Psoas muscle (tissue), 8 donors: Measurements from ENCODE around the gene UQCR11. TPM values are rescaled to one million over a fixed set of nuclear protein-coding genes. Genes with fewer than 3 reads are reported as not detected.
A peak's percentile ranks its signal among the peaks of the same experiment; 100 is the strongest.

Experiments used
- ATAC-seq, 4 donors: fragments of 200-7000 bp; cut with Tn5 transposase; one replicate each; pipeline ENCODE4 v1.9.1; 2020; ENCODE audit warnings: moderate library complexity in 3 of 4, mild to moderate bottlenecking in 2 of 4
- DNase-seq, 2 donors: peaks; one replicate each; pipeline ENCODE4 v3.0.0-alpha.2; 2020
- H3K27ac ChIP-seq: fragments of 200-600 bp; one replicate; pipeline ENCODE4 v1.8.0; 2022
- H3K27me3 ChIP-seq, 3 donors: fragments of 200-600 bp in 1 of 3; one replicate each; pipeline versions ENCODE4 v1.6.1 to v1.8.0; 2013 to 2022; ENCODE audit warnings: low read length in 2 of 3, mild to moderate bottlenecking in 2 of 3, moderate library complexity in 1 of 3; ENCODE audit not compliant: insufficient read depth in 3 of 3
- H3K36me3 ChIP-seq, 2 donors: fragments of 200-600 bp in 1 of 2; one replicate each; pipeline versions ENCODE4 v1.6.1 to v1.8.0; 2013 to 2022; ENCODE audit warnings: low read depth in 1 of 2, mild to moderate bottlenecking in 1 of 2, moderate library complexity in 1 of 2; ENCODE audit not compliant: insufficient read depth in 1 of 2
- H3K4me1 ChIP-seq: fragments of 200-600 bp; one replicate; pipeline ENCODE4 v1.8.0; 2022
- H3K4me3 ChIP-seq: fragments of 200-600 bp; one replicate; pipeline ENCODE4 v1.8.0; 2022; ENCODE audit warnings: mild to moderate bottlenecking
- H3K9me3 ChIP-seq: fragments of 200-600 bp; one replicate; pipeline ENCODE4 v1.8.0; 2022
- WGBS, 3 donors: extraction: QIAGEN DNeasy Blood & Tissue Kit; methylation state at CpG; one replicate each; pipeline versions ENCODE4 v1.1.6 to v1.1.7; 2013; 5-methylcytosine and 5-hydroxymethylcytosine counted together
- intact Hi-C, 2 donors: fragments of 100-400 bp; cut with DNase I; formaldehyde crosslinking; loops; one replicate each; pipeline versions ENCODE4 v1.11.0 to v1.14.2; 2022
- polyA plus RNA-seq, 3 donors: library from polyadenylated mRNA; stranded (reverse); fragments of 200-250 nt; gene quantifications; one replicate each; pipeline ENCODE4 v1.2.3, GENCODE V29; 2013
- total RNA-seq, 4 donors: library from RNA; stranded (reverse); fragmentation: NEBNext Ultra II Directional in 2 of 4; extraction: Animal tissue kit (Norgen Biotek cat#: 25700) in 2 of 4; gene quantifications; one replicate each; pipeline versions ENCODE4 v1.2.1 to v1.2.4, GENCODE V29; 2021 to 2023
- TF ChIP-seq, protein P1 (sequence below): fragments of 200-600 bp; IDR thresholded peaks from one replicate; pipeline ENCODE4 v1.8.0; 2022; ENCODE audit warnings: antibody characterized with exemption
- donor health status: healthy with polysubstance abuse.
- donor health status: DM: no; HTN: no; CAD: no; lungs with moderate emphysema.
- donor health status: Bipolar disorder and iron deficiency.
- donor health status: healthy.
- donor health status: DM: yes; HTN: yes; CAD: no.
- donor health status: DM: no; HTN: no; CAD: no.
- donor health status: DM: no; HTN: no; CAD: no.
- donor health status: DM: yes; HTN: yes; CAD: no.

The UQCR11 gene
- total and polyA plus RNA-seq, 7 donors = 320 to 534 (median 408) TPM

DNA sequence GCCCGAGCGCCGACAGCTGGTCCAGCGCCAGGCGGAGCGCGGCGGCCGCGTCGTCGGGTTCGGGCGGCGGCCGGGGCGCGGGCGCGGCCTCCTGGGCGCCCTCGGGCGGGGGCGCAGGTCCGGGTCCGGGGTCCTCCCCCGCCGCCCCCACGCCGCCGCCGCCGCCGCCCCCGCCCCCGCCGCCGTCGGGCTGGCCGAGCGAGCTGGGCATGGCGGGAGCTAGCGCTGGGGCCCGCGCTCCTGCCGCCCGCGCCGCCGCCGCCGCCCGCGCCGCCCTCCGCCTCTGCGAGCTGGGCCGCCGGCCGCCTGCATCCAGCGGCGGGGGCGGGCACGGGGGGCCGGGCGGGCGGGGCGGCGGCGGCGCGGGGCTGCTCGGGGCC is 37.4 kb downstream of the UQCR11 start:
- no peak overlapping the region for H3K4me3 ChIP-seq
- TF ChIP-seq, protein P1, sequence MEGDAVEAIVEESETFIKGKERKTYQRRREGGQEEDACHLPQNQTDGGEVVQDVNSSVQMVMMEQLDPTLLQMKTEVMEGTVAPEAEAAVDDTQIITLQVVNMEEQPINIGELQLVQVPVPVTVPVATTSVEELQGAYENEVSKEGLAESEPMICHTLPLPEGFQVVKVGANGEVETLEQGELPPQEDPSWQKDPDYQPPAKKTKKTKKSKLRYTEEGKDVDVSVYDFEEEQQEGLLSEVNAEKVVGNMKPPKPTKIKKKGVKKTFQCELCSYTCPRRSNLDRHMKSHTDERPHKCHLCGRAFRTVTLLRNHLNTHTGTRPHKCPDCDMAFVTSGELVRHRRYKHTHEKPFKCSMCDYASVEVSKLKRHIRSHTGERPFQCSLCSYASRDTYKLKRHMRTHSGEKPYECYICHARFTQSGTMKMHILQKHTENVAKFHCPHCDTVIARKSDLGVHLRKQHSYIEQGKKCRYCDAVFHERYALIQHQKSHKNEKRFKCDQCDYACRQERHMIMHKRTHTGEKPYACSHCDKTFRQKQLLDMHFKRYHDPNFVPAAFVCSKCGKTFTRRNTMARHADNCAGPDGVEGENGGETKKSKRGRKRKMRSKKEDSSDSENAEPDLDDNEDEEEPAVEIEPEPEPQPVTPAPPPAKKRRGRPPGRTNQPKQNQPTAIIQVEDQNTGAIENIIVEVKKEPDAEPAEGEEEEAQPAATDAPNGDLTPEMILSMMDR = no peak
- H3K27me3 ChIP-seq = peaks cover 0 to 7% (median 5%) of the 10 kb centered on the region in 3 donors
- DNase-seq = no peak
- no peaks in the 10 kb centered on the region for H3K36me3 ChIP-seq
- H3K27ac ChIP-seq = no peak overlapping the region
- H3K9me3 ChIP-seq = no peaks in the 10 kb centered on the region
- WGBS, 3 donors = 0% methylated on average over 12 to 70 of the region's 73 CpGs; no CpG with 5 or more reads in 1 of the 3 donors
- intact Hi-C loops = no loop called here
- H3K4me1 ChIP-seq = no peaks in the 10 kb centered on the region
- ATAC-seq = no peak

DNA sequence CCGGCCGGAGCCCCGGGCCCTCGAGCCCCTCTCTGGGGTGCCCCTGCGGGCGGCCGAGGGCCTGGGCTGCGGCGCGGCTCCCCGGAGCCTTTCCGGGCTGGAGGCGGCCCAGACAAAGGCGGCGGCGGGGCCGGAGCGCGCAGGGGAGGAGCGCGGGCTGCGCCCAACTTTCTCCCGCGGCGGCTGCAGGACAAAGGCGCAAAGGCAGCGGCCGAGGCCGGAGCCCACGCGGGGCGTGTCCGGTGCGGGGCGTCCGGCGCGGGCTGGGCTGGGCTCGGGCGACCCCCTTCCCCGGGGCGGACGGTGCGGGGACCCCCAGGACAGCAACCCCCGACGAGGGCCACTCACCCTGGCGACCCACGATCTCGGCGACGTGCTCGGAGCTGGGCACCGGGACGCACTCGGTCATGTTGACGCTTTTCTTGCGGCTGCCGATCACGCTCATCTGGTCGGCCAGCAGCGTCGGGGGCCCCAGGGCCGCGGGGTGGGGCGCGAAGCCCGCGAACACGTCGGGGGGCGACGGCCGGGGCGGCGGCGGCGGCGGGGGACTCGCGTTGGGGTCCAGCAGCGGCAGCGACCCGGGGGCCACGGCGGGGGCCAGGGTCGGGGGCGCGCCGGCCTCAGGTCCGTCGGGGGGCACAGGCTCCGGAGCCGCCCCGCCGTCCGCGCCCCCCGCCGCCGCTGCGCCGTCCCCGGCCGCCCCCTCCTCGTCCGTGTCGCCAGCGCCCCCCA is 38.0 kb downstream of the UQCR11 start:
- no peak for ATAC-seq
- 1% methylated on average over 31 to 108 of the region's 108 CpGs for WGBS, 3 donors
- TF ChIP-seq, protein P1 = no peak

DNA sequence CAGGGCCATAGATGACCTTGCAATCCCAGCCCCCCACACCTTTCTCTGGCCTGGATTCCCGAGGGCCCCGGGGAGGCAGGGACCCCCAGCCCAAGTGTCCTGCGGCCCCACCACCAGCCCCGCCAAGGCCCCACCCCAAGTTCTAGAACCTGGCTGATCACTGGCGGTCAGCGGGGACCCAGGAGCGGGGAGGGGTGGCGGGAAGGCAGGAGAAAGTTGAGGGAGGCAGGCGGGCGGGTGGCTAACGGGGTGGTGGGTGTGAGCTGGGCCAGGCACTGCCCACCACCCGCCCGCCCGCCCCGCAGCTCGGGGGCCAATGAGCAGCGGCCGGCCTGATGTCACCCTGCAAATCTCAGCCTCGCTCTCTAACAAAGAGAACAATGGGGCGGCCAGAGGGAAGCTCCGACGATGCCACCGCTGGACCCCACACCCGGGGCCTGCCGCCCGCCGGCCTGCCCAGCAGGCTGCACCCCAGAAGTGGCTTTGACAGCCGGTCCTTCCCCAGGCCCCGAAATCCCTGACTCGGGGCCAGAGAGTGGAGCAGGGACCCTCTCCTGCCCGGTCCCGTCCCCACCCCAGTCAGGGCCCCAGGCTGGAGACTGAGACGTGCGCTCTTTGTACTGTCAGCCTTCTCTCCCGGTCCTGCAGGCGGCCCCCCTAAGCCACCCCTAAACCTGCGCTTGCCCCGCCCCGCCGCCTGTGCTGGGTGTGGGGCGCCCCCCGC is 38.7 kb downstream of the UQCR11 start:
- ATAC-seq (peak; percentile 22 to 52 (median 38)), DNase-seq (peak; percentile 62 to 75)
- peak overlapping the region; percentile 46 for H3K27ac ChIP-seq
- peak overlapping the region; percentile 67 for H3K4me3 ChIP-seq
- no peaks in the 10 kb centered on the region for H3K9me3 ChIP-seq
- WGBS, 3 donors = 7 to 17% (median 14%) methylated on average over 20 to 42 of the region's 42 CpGs
- H3K27me3 ChIP-seq = peaks cover 0 to 7% (median 5%) of the 10 kb centered on the region in 3 donors
- intact Hi-C loops = no loop called here
- no peaks in the 10 kb centered on the region for H3K36me3 ChIP-seq
- TF ChIP-seq, protein P1 = no peak
- H3K4me1 ChIP-seq = no peaks in the 10 kb centered on the region

More for the DNA sequence above, 38.0 kb downstream of the UQCR11 start:
- H3K4me1 ChIP-seq = no peaks in the 10 kb centered on the region
- intact Hi-C loops = no loop called here
- H3K36me3 ChIP-seq = no peaks in the 10 kb centered on the region
- H3K4me3 ChIP-seq = peak overlapping the region; percentile 67
- no peak for DNase-seq
- no peaks in the 10 kb centered on the region for H3K9me3 ChIP-seq
- H3K27ac ChIP-seq = peak overlapping the region; percentile 46
- peaks cover 0 to 7% (median 5%) of the 10 kb centered on the region in 3 donors for H3K27me3 ChIP-seq

DNA sequence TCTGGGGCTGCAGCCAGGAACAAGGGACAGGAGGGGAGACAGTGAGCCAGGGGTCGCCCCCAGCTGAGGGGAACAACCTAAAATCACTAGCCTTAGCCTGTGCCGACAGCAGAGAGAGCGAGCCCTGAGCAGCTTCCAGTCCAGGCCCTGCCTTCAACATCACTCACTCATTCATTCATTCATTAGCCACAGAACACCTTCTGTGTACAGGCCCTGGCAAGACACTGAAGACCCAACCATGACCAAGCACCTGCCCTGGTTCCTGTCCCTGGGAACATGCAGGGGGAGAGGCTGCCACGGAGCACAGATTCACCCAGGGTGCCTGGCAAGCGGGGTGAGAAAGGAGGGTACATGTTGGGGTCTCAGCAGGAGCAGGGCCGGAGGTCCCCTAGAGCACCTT is 42.0 kb downstream of the UQCR11 start:
- intact Hi-C loops = no loop called here
- ATAC-seq (no peak), DNase-seq (no peak)
- Histone ChIP-seq H3K4me3 (no peak overlapping the region), H3K27me3 (peaks cover 0 to 7% (median 5%) of the 10 kb centered on the region in 3 donors), H3K9me3 (no peaks in the 10 kb centered on the region), H3K4me1 (no peaks in the 10 kb centered on the region), H3K27ac (no peak overlapping the region), H3K36me3 (no peaks in the 10 kb centered on the region)
- TF ChIP-seq, protein P1 = no peak
- 78 to 85% (median 80%) methylated on average over 5 to 6 of the region's 6 CpGs for WGBS, 3 donors
